ENCODE data around the gene UBE2G2.

Gene UBE2G2

GRCh38 chr21:44840771-44841170 is 39.2 kb upstream of the UBE2G2 start:
- TF ChIP-seq TAF1 (IDR thresholded peaks at IDR 0.05; ENCODE audit: borderline replicate concordance, insufficient read depth, low read length) (no peak), SIN3A (IDR thresholded peaks at IDR 0.05; ENCODE audit: borderline replicate concordance, insufficient read depth, low read length) (no peak), FOXP2 (optimal IDR thresholded peaks at IDR 0.05; ENCODE audit: borderline replicate concordance, extremely low read depth, extremely low read length, insufficient read depth) (no peak), POLR2AphosphoS5 (IDR thresholded peaks at IDR 0.05; ENCODE audit: low read depth, low read length) (no peak)
- TF ChIP-seq, protein P1, sequence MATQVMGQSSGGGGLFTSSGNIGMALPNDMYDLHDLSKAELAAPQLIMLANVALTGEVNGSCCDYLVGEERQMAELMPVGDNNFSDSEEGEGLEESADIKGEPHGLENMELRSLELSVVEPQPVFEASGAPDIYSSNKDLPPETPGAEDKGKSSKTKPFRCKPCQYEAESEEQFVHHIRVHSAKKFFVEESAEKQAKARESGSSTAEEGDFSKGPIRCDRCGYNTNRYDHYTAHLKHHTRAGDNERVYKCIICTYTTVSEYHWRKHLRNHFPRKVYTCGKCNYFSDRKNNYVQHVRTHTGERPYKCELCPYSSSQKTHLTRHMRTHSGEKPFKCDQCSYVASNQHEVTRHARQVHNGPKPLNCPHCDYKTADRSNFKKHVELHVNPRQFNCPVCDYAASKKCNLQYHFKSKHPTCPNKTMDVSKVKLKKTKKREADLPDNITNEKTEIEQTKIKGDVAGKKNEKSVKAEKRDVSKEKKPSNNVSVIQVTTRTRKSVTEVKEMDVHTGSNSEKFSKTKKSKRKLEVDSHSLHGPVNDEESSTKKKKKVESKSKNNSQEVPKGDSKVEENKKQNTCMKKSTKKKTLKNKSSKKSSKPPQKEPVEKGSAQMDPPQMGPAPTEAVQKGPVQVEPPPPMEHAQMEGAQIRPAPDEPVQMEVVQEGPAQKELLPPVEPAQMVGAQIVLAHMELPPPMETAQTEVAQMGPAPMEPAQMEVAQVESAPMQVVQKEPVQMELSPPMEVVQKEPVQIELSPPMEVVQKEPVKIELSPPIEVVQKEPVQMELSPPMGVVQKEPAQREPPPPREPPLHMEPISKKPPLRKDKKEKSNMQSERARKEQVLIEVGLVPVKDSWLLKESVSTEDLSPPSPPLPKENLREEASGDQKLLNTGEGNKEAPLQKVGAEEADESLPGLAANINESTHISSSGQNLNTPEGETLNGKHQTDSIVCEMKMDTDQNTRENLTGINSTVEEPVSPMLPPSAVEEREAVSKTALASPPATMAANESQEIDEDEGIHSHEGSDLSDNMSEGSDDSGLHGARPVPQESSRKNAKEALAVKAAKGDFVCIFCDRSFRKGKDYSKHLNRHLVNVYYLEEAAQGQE (IDR thresholded peaks at IDR 0.05; ENCODE audit: insufficient read depth in 1 of 2, low read depth in 2 of 2, low read length in 2 of 2): no peak

- TF ChIP-seq POLR2AphosphoS5 (IDR thresholded peaks at IDR 0.05; ENCODE audit: low read depth, low read length) (no peak), SIN3A (IDR thresholded peaks at IDR 0.05; ENCODE audit: borderline replicate concordance, insufficient read depth, low read length) (no peak), TAF1 (IDR thresholded peaks at IDR 0.05; ENCODE audit: borderline replicate concordance, insufficient read depth, low read length) (no peak), FOXP2 (optimal IDR thresholded peaks at IDR 0.05; ENCODE audit: borderline replicate concordance, extremely low read depth, extremely low read length, insufficient read depth) (no peak)
- TF ChIP-seq, protein P1 (IDR thresholded peaks at IDR 0.05; ENCODE audit: insufficient read depth in 1 of 2, low read depth in 2 of 2, low read length in 2 of 2): no peak
These were observed 37.3 kb upstream of the UBE2G2 start for GRCh38 chr21:44838951-44839350.

GRCh38 chr21:44838039-44838895 is 36.6 kb upstream of the UBE2G2 start:
- TF ChIP-seq SIN3A (IDR thresholded peaks at IDR 0.05; ENCODE audit: borderline replicate concordance, insufficient read depth, low read length): no peak
- TF ChIP-seq POLR2AphosphoS5 (IDR thresholded peaks at IDR 0.05; ENCODE audit: low read depth, low read length): no peak
- TF ChIP-seq FOXP2 (optimal IDR thresholded peaks at IDR 0.05; ENCODE audit: borderline replicate concordance, extremely low read depth, extremely low read length, insufficient read depth): no peak
- TF ChIP-seq, protein P1 (IDR thresholded peaks at IDR 0.05; ENCODE audit: insufficient read depth in 1 of 2, low read depth in 2 of 2, low read length in 2 of 2): no peak
- no peak for TF ChIP-seq TAF1 (IDR thresholded peaks at IDR 0.05; ENCODE audit: borderline replicate concordance, insufficient read depth, low read length)

GRCh38 chr21:44837537-44837936 is 35.9 kb upstream of the UBE2G2 start:
- TF ChIP-seq SIN3A (IDR thresholded peaks at IDR 0.05; ENCODE audit: borderline replicate concordance, insufficient read depth, low read length) (no peak), FOXP2 (optimal IDR thresholded peaks at IDR 0.05; ENCODE audit: borderline replicate concordance, extremely low read depth, extremely low read length, insufficient read depth) (no peak), TAF1 (IDR thresholded peaks at IDR 0.05; ENCODE audit: borderline replicate concordance, insufficient read depth, low read length) (no peak), POLR2AphosphoS5 (IDR thresholded peaks at IDR 0.05; ENCODE audit: low read depth, low read length) (no peak)
- TF ChIP-seq, protein P1 (IDR thresholded peaks at IDR 0.05; ENCODE audit: insufficient read depth in 1 of 2, low read depth in 2 of 2, low read length in 2 of 2): no peak
